HPDE6-E6E7 (cell line): ENCODE results near the gene TRAPPC10.

Experiments used
- DNase-seq: peaks from one replicate; pipeline ENCODE4 v3.0.0; 2011; ENCODE audit warnings: missing footprints; ENCODE audit errors: extremely low spot score

The TRAPPC10 gene, protein sequence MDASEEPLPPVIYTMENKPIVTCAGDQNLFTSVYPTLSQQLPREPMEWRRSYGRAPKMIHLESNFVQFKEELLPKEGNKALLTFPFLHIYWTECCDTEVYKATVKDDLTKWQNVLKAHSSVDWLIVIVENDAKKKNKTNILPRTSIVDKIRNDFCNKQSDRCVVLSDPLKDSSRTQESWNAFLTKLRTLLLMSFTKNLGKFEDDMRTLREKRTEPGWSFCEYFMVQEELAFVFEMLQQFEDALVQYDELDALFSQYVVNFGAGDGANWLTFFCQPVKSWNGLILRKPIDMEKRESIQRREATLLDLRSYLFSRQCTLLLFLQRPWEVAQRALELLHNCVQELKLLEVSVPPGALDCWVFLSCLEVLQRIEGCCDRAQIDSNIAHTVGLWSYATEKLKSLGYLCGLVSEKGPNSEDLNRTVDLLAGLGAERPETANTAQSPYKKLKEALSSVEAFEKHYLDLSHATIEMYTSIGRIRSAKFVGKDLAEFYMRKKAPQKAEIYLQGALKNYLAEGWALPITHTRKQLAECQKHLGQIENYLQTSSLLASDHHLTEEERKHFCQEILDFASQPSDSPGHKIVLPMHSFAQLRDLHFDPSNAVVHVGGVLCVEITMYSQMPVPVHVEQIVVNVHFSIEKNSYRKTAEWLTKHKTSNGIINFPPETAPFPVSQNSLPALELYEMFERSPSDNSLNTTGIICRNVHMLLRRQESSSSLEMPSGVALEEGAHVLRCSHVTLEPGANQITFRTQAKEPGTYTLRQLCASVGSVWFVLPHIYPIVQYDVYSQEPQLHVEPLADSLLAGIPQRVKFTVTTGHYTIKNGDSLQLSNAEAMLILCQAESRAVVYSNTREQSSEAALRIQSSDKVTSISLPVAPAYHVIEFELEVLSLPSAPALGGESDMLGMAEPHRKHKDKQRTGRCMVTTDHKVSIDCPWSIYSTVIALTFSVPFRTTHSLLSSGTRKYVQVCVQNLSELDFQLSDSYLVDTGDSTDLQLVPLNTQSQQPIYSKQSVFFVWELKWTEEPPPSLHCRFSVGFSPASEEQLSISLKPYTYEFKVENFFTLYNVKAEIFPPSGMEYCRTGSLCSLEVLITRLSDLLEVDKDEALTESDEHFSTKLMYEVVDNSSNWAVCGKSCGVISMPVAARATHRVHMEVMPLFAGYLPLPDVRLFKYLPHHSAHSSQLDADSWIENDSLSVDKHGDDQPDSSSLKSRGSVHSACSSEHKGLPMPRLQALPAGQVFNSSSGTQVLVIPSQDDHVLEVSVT

DNA sequence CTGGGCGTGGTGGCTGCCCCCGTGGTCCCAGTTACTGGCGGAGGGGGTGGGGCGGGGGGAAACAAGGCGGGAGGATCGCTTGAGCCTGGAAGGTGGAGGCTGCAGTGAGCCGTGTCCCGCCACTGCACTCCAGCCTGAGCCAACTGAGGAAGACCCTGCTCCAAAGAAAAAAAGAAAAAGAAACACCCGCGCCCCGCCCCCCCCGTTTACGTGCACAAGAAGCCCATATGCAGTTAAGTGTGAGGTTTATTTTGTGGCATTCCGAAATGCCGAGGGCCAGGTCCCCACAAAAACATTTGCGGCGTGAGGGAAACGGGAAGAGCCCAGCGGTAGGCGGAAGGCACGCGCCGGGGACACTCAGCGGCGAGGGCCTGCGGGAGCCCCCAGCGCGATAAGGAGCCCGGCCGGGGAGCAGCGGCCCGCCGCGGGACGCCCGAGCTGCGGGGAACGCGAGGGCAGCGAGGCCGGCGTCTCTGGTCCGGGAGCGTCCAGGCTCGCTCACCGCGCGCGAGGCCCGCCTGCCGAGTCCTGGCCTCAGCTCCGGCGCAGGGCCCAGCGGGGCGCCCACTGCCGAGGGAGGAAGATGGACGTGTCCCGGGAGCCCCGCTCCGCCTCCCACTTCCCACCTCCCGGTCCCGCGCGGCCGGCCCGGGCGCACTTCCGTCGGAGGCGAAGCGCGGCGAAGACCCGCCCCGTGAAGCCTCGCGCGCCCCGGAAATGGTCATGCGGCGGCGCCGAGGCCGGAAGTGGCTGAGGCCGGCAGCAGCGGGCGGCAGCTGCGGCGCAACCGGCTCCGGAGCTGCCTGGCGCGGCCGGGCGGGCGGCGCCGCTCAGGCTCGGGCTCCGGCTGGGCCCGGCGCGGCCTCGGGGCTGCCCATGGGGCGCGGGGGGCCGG lies at the start of gene TRAPPC10:
Gene TRAPPC10 (plus strand): TSS at position 731 of the 895 bp plus-strand sequence. CDS start 185 bp downstream, outside the sequence.
- peak; percentile 69 for DNase-seq

DNA sequence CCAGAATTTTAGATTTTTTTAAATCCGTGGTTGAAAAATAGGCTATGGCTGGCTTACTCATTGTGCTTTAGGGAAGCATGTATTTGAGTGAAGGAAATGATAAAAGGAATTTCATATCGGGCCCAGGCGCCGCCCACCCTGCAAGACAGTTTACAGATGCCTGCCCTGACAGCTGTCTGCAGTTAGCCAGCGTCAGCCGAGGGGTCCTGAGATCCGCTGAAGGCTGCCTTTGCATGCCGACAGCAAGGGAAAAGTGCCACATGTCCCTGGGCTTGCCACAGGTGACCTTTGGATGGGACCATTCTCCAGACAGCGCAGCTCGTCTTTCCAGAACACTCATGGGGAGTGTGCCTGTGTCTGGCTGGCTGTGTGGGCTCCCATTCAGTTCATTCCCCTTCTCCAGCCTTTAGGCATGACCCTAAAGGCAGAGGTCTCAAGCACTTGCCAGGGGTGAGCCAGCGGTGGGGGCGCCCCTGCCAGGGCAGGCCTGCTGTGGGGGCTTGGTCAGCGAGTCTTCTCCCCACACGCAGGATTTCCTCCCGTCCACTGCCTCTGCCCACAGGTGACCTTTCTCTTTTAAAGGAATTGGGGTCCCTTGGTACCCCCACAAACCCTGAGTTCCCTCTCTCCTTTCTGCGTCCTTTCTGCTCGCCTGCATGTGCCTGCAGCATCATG lies 46.1 kb upstream of the TRAPPC10 start:
- DNase-seq, result no peak

DNA sequence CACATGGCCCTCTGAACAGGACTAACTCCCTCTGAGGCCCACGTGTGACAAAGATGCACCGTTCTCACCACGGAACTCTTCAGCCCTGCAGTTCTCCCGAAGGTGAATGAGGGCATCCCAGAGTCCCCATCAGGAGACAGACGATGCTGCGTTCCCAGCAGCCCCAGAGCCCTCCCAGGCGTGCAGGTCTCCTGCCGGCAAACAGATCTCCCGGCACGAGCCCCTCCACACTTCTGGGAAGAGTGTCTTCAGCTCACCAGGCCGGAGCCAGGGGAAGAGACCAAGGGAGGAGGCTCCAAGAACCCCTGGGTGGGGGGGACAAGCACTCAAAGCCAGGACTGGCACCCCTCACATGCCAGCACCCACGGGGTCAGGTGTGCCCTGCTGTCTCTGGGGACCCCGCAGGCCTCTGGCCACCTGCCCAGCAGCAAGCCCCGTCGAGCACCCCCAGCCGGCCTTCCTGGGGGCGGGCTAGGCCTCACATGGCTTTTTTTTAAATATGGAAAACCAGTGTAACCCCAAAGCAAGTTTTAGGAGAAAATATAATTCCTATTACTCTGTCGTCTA lies 45.1 kb upstream of the TRAPPC10 start:
- DNase-seq, result no peak

- no peak for DNase-seq
Observed at GRCh38 chr21:43967981-43968380, 44.1 kb upstream of the TRAPPC10 start.

GRCh38 chr21:43968410-43969114 lies 43.5 kb upstream of the TRAPPC10 start:
- DNase-seq, result no peak

- no peak for DNase-seq
Observed at GRCh38 chr21:43969115-43969444, 43.0 kb upstream of the TRAPPC10 start.

GRCh38 chr21:43970551-43970950 lies 41.6 kb upstream of the TRAPPC10 start:
- no peak for DNase-seq

DNA sequence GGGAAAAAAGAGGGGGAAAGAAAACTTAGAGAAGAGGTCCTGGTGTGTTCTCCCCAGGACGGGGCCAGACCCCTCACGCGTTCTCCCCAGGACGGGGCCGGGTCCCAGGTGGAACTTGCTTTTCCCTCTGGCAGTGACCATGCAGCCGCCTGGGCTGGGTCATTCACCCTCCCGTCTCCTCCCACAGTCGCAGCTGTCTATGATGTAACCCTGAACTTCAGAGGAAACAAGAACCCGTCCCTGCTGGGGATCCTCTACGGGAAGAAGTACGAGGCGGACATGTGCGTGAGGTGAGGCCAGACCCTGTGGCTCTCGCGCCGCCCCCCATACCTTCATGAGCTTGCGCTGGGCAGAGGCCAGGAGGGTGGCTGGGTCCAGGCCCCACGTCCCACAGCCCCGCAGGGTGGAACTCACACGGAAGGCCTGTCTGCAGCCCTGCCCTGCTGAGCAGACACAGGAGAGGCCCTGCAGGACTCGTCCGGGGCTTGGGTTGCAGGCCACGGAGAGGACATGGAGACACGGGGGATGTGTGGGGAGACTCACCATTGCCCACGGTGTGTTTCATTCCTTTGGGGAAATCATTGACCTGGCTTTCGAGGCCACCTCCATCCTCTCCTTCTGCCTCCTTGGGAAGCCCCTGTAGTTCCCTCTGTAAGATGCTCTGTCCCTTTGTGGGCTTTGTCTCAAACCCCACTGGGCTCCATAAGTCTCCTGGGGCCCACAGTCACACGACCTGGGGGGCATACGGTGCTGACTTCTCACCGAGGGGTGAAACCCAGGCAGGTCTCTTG lies 40.7 kb upstream of the TRAPPC10 start:
- DNase-seq, result no peak

DNA sequence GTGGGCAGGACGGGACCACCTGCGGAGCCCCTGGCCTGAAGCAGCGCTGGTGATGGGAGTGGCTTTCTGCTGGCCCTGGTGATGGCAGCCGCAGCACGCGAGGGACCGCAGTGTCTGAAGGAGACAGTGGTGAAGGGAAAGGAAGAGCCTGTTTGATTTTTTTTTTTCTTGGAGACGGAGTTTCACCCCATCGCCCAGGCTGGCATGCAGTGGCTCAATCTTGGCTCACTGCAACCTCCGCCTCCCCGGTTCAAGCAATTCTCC lies 40.2 kb upstream of the TRAPPC10 start:
- no peak for DNase-seq

DNA sequence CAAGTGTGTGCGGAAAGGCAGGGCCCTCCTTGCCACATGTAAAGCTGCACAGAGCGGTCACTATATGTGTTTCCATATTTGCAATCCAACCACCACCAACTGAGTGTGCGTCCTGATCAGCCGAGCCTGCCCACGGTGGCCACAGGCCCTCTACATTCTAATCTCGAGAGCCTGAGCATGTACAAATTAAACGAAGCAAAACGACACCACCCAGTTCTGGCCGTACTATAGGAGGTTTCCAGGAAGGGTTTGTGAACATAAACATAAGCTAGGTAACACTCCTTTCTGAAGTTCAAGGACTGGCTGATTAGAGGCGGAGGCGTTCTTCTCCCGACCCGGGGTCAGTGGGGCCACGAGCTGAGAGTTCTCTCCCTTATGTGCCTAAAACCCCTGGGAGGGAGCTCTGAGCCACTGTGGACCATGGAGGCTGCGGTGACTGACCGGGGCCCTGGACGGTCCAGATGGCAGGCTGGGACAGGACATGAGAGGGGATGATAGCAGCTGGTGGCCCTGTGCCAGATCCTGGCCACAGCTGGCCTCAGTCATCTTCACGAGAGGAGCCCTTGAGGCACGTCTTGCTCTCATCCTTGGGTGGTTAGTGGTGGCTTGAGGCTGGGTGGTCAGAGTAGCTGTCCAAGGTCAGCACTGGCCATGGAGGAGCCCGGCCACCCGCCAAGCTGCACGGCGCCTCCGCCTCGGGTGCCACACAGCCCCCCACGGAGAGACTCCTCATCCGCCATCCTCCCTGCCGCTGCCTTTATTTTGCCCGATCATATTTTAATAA lies 39.1 kb upstream of the TRAPPC10 start:
- no peak for DNase-seq

- DNase-seq, result no peak
Observed at GRCh38 chr21:43973634-43973955, 38.5 kb upstream of the TRAPPC10 start.

DNA sequence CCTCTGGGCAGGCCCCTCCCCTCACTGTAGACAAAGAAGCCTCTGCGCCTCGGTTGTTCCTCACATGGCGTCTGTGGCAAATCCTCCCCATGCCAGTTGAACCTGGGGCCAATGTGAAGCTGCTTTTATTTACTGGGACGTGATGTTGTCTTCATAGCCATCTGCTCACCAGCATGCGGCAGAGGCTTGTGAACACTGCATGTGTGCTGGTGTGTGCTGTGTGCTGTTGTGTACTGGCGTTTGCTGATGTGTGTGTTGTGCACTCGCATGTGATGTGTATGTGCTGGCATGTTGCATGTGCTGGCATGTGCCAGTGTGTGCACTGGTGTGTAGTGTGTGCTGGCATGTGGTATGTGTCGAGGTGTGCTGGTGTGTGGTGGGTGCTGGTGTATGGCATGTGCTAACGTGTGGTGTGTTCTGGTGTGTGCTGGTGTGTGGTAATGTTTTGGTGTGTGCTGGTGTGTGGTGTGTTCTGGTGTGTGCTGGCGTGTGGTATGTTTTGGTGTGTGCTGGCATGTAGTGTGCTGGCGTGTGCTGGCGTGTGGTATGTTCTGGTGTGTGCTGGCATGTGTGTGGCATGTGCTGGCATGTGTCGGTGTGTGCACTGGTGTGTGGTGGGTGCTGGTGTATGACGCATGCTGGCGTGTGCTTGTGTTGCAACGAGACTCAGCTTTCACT lies 37.2 kb upstream of the TRAPPC10 start:
- no peak for DNase-seq

DNA sequence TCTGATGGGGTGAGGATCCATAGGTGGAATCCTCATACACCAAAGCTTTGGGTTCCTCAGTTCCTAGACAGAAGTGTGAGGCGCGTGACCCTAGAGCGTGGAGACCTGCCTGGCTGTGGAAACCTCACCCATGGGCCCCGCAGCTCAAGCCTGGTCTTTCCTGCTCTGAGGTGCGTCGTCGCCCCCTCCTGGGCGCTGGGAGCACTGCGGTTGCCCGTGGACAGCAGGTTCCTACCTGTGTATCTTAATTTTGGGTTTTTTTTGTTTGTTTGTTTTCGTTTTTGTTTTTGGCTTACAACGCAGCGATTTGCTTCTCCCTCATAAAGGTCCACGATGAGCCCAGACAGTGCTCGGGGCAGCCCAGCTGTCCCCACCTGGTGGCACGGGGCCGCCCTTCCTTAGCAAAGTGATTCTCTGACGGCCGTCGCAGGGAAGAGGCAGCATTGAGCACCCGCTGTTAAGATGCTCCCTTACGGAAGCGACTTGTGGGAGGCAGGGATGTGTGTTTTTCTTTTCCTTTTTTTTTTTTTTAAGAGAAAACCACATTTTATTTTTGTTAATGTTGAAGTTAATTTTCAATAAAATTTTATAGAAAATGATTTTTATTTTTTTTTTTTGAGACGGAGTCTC lies 36.5 kb upstream of the TRAPPC10 start:
- peak; percentile 73 for DNase-seq

DNA sequence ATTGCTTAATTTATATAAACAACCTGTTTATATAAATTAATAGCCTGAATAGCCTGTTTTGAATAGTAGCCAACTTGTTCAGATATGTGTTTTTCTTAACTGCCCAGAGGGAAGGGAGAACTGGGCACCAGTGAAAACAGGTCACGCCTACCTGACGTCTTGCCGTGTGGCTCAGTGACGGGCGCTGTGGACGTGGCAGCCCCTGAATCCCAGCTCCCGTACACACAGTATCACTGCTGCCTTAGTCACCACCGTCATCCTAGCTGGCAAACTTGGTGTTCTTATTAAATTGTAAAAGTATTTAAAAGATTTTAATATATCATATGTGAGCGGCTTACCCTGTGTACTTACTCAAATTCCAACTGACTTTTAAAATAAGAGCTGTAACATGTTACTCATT lies 35.4 kb upstream of the TRAPPC10 start:
- DNase-seq, result no peak

GRCh38 chr21:43978060-43978459 lies 34.0 kb upstream of the TRAPPC10 start:
- no peak for DNase-seq

DNA sequence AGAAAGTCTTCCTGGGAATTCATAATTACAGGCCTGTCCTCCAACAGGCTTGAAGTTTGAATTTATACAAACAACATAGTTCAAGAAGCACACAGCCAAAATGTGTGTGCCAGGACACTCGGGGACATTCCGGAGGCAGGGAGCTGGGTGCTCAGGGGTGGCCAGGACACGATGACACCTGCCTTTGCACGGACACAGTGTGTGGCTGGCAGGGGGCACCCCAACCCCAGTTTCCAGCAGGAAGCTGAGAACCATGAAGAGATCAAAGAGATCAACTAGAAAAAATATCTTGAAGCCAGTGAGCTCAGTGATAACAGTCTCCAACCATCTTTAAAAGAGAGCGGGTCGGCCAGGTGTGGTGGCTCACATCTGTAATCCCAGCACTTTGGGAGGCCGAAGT lies 32.5 kb upstream of the TRAPPC10 start:
- DNase-seq, result no peak

DNA sequence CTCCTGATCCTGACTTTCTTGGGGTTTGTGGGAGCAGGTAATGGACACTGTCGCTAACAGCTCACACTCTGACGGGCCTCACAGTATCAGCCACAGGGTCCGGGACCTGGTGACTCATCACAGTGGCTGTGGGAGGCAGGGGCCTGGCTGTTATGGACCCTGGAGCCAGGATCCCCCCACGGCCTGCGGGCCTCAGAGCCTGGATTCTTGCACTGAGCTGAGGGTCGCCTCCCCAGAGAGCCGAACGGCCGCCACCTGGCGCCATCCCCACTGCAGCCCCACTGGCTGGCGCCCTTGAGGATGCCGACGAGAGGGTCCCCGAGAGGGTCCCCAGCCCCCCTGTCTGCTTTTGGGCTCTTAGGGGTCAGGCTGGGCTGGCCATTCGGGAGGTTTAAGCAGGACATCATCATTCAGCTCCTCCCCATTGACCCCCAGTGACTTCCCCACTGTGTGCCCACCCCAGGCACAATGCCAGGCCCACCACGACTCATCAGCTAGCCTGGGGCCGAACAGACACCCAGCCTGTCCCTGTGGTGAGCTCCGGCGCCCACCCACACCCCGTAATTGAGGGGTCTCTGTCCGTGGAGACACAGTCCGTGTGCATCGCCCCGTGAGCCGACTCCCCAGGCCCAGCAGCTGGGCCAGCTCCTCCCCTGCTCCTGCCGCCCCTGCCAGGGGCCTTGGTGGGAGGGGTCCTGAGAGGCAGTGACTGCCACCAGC lies 30.8 kb upstream of the TRAPPC10 start:
- DNase-seq, result no peak
